IPS-15b (cell line): Measurements from ENCODE around the gene SCARF1.

Experiments
- H3K27me3 ChIP-seq: one replicate; pipeline ENCODE4 v1.6.1; 2013; ENCODE audit warnings: low read length; ENCODE audit not compliant: control insufficient read depth, insufficient read depth
- H3K36me3 ChIP-seq: one replicate; pipeline ENCODE4 v1.6.1; 2013; ENCODE audit warnings: low read length; ENCODE audit not compliant: control insufficient read depth, insufficient read depth
- H3K4me1 ChIP-seq: one replicate; pipeline ENCODE4 v1.6.1; 2013; ENCODE audit warnings: mild to moderate bottlenecking, low read length; ENCODE audit not compliant: control insufficient read depth, insufficient read depth
- H3K4me3 ChIP-seq: one replicate; pipeline ENCODE4 v1.5.1; 2013; ENCODE audit warnings: low read depth, low read length
- H3K9ac ChIP-seq: one replicate; pipeline ENCODE4 v1.6.1; 2013; ENCODE audit warnings: low read depth, mild to moderate bottlenecking, low read length
- H3K9me3 ChIP-seq: one replicate; pipeline ENCODE4 v1.6.1; 2013; ENCODE audit warnings: mild to moderate bottlenecking, low read length; ENCODE audit not compliant: control insufficient read depth, insufficient read depth

Gene SCARF1

GRCh38 chr17:1634841-1635650, 10.5 kb downstream of the SCARF1 start:
- Histone ChIP-seq H3K9ac (no peak overlapping the region), H3K9me3 (no peaks in the 10 kb centered on the region), H3K4me3 (no peak overlapping the region), H3K27me3 (no peaks in the 10 kb centered on the region), H3K4me1 (no peaks in the 10 kb centered on the region), H3K36me3 (no peaks in the 10 kb centered on the region)

- Histone ChIP-seq H3K9ac (no peak overlapping the region), H3K9me3 (no peaks in the 10 kb centered on the region), H3K27me3 (peaks cover 2% of the 10 kb centered on the region), H3K4me1 (no peaks in the 10 kb centered on the region), H3K4me3 (no peak overlapping the region), H3K36me3 (no peaks in the 10 kb centered on the region)
Observed at GRCh38 chr17:1630662-1631061, 14.9 kb downstream of the SCARF1 start.

GRCh38 chr17:1629504-1630310, 15.8 kb downstream of the SCARF1 start:
- Histone ChIP-seq H3K36me3 (no peaks in the 10 kb centered on the region), H3K9me3 (no peaks in the 10 kb centered on the region), H3K4me3 (peak overlapping the region; percentile 85), H3K4me1 (no peaks in the 10 kb centered on the region), H3K27me3 (peaks cover 2% of the 10 kb centered on the region), H3K9ac (peak overlapping the region; percentile 65)

GRCh38 chr17:1628856-1629503, 16.6 kb downstream of the SCARF1 start:
- H3K36me3 ChIP-seq: no peaks in the 10 kb centered on the region
- no peaks in the 10 kb centered on the region for H3K9me3 ChIP-seq
- H3K9ac ChIP-seq: peak overlapping the region; percentile 65
- H3K27me3 ChIP-seq: peaks cover 2% of the 10 kb centered on the region
- no peaks in the 10 kb centered on the region for H3K4me1 ChIP-seq
- H3K4me3 ChIP-seq: peak overlapping the region; percentile 85

GRCh38 chr17:1627982-1628855, 17.3 kb downstream of the SCARF1 start, which contains the start of gene SLC43A2:
Gene SLC43A2 (minus strand): TSS chr17:1628834. CDS start chr17:1627874, 960 bp downstream.
- peak within 1 kb of the TSS; percentile 65 for H3K9ac ChIP-seq
- no peaks in the 10 kb centered on the region for H3K36me3 ChIP-seq
- H3K4me1 ChIP-seq: no peaks in the 10 kb centered on the region
- peaks cover 2% of the 10 kb centered on the region for H3K27me3 ChIP-seq
- no peaks in the 10 kb centered on the region for H3K9me3 ChIP-seq
- H3K4me3 ChIP-seq: peak within 1 kb of the TSS; percentile 85

GRCh38 chr17:1627182-1627981, 18.1 kb downstream of the SCARF1 start:
- peaks cover 2% of the 10 kb centered on the region for H3K27me3 ChIP-seq
- H3K4me1 ChIP-seq: no peaks in the 10 kb centered on the region
- H3K4me3 ChIP-seq: peak overlapping the region; percentile 85
- H3K36me3 ChIP-seq: no peaks in the 10 kb centered on the region
- H3K9me3 ChIP-seq: no peaks in the 10 kb centered on the region
- no peak overlapping the region for H3K9ac ChIP-seq

- Histone ChIP-seq H3K9ac (no peak overlapping the region), H3K36me3 (no peaks in the 10 kb centered on the region), H3K4me1 (no peaks in the 10 kb centered on the region), H3K27me3 (peaks cover 2% of the 10 kb centered on the region), H3K9me3 (no peaks in the 10 kb centered on the region), H3K4me3 (no peak overlapping the region)
Observed at GRCh38 chr17:1626333-1626732, 19.2 kb downstream of the SCARF1 start.

GRCh38 chr17:1625581-1625980, 20.0 kb downstream of the SCARF1 start:
- H3K9me3 ChIP-seq: no peaks in the 10 kb centered on the region
- H3K27me3 ChIP-seq: peaks cover 2% of the 10 kb centered on the region
- H3K36me3 ChIP-seq: no peaks in the 10 kb centered on the region
- H3K9ac ChIP-seq: no peak overlapping the region
- H3K4me3 ChIP-seq: no peak overlapping the region
- no peaks in the 10 kb centered on the region for H3K4me1 ChIP-seq

GRCh38 chr17:1625053-1625452, 20.5 kb downstream of the SCARF1 start:
- H3K9me3 ChIP-seq: no peaks in the 10 kb centered on the region
- no peaks in the 10 kb centered on the region for H3K4me1 ChIP-seq
- no peak overlapping the region for H3K9ac ChIP-seq
- H3K27me3 ChIP-seq: peaks cover 2% of the 10 kb centered on the region
- no peak overlapping the region for H3K4me3 ChIP-seq
- H3K36me3 ChIP-seq: no peaks in the 10 kb centered on the region

- no peak overlapping the region for H3K9ac ChIP-seq
- no peaks in the 10 kb centered on the region for H3K4me1 ChIP-seq
- no peak overlapping the region for H3K4me3 ChIP-seq
- no peaks in the 10 kb centered on the region for H3K9me3 ChIP-seq
- H3K27me3 ChIP-seq: peaks cover 2% of the 10 kb centered on the region
- no peaks in the 10 kb centered on the region for H3K36me3 ChIP-seq
Observed at GRCh38 chr17:1624650-1625049, 20.9 kb downstream of the SCARF1 start.
